ENCODE data around the gene SETD1A. TPM values are rescaled to one million over a fixed set of nuclear protein-coding genes. Genes with fewer than 3 reads are reported as not detected.

SETD1A gene
- total and polyA plus RNA-seq, 2 of the 8 experiments (the other 6 are each of a cell fraction or from before 2014, with no cell fraction given): 4.8 to 29.0 TPM

- peak overlapping the region; percentile 55 to 91; a peak in 2 of 4 replicates for H3K4me2 ChIP-seq (ENCODE audit: insufficient read depth in 1 of 2, low read depth in 2 of 2, low read length in 2 of 2)
- POLR2A ChIA-PET (ENCODE audit: partially characterized antibody): no interaction called here
- H4K5ac ChIP-seq (ENCODE audit: insufficient read length, low read depth, low read length): no peak overlapping the region
- peaks cover 2 to 3% of the 10 kb centered on the region in 2 experiments for H4K20me1 ChIP-seq (replicated peaks in 1 of 2; ENCODE audit: control insufficient read depth in 1 of 2, insufficient read depth in 2 of 2, low read length in 2 of 2)
- no peak overlapping the region for H4K91ac ChIP-seq (replicated peaks; ENCODE audit: insufficient read length, low read length)
- no peak overlapping the region for H3K23ac ChIP-seq (ENCODE audit: insufficient read length)
- H2BK120ac ChIP-seq (replicated peaks; ENCODE audit: low read depth, low read length): no peak overlapping the region
- no peak overlapping the region for H3K14ac ChIP-seq (ENCODE audit: insufficient read length)
- no peak overlapping the region for H2BK15ac ChIP-seq (ENCODE audit: low read length)
- peak overlapping the region in 1 of 4 experiments; percentile 88; a peak in 2 of 8 replicates for H3K4me3 ChIP-seq (ENCODE audit: extremely low read depth in 1 of 4, insufficient read depth in 2 of 4, low read depth in 3 of 4, low read length in 4 of 4)
- no peak overlapping the region for H3K18ac ChIP-seq (ENCODE audit: extremely low read depth, low read length)
- DNase-seq (ENCODE audit: low read depth in 1 of 2, low spot score in 2 of 2): no peak
- WGBS, 2 experiments (ENCODE audit: extremely low coverage in 1 of 2, insufficient coverage in 1 of 2, insufficient read length in 1 of 2, insufficient replicate concordance in 2 of 2, low coverage in 1 of 2, low lambda C conversion rate in 2 of 2, missing lambda C conversion rate in 1 of 2): 33% methylated on average over 6 of the region's 6 CpGs; no CpG with 5 or more reads in 1 of the 2 experiments
- TF ChIP-seq SIN3A (conservative IDR thresholded peaks at IDR 0.05 in 1 of 2, IDR thresholded peaks at IDR 0.05 in 1 of 2; ENCODE audit: low read depth in 1 of 2, low read length in 2 of 2) (0 out of 4 replicates have a peak, but pooled peaks of 1 of the 2 experiments have one; percentile 70), JUN (IDR thresholded peaks at IDR 0.05; ENCODE audit: low read depth, low read length) (no peak), YY1 (IDR thresholded peaks at IDR 0.05; ENCODE audit: low read depth, low read length) (no peak), CEBPB (IDR thresholded peaks at IDR 0.05; ENCODE audit: low read depth, low read length) (0 out of 2 replicates have a peak, but pooled peaks have one; percentile 18)
- no peak overlapping the region for H2BK20ac ChIP-seq (ENCODE audit: low read length)
- CTCF ChIA-PET (ENCODE audit: partially characterized antibody): interaction anchor here (0.6 to 8.0 kb wide), 6 partner anchors 20 to 984 kb away, joined by 3 to 63 read pairs (median 5); no protein-coding TSS in a partner anchor
- H3K56ac ChIP-seq (replicated peaks; ENCODE audit: insufficient read length, low read depth, low read length): no peak overlapping the region
- no peak overlapping the region for H3K4ac ChIP-seq (replicated peaks; ENCODE audit: insufficient read length, low read depth, low read length)
- no peak for FAIRE-seq
- H3K4me1 ChIP-seq (replicated peaks in 1 of 4; ENCODE audit: control insufficient read depth in 3 of 4, insufficient read depth in 4 of 4, low read length in 3 of 4): peaks cover 0 to 5% (median under 1%) of the 10 kb centered on the region in 4 experiments; a peak in 3 of 7 replicates
- H3K36me3 ChIP-seq (ENCODE audit: control insufficient read depth in 2 of 4, insufficient read depth in 4 of 4, low read length in 3 of 4): peaks cover 0 to 2% (median 0%) of the 10 kb centered on the region in 4 experiments; a peak in 1 of 8 replicates
- no peak overlapping the region for H2AFZ ChIP-seq (ENCODE audit: low read length)
- H3K27me3 ChIP-seq (replicated peaks in 1 of 4; ENCODE audit: control insufficient read depth in 3 of 4, extremely low read depth in 1 of 4, insufficient read depth in 3 of 4, low read length in 3 of 4): no peaks in the 10 kb centered on the region
- H2BK5ac ChIP-seq (ENCODE audit: low read depth, low read length): no peak overlapping the region
- H3K27ac ChIP-seq (ENCODE audit: low read depth, low read length): no peak overlapping the region
- no peak overlapping the region for H2BK12ac ChIP-seq (ENCODE audit: low read depth, low read length)
- no peaks in the 10 kb centered on the region for H3K9me3 ChIP-seq (ENCODE audit: insufficient read depth in 2 of 2, low read depth in 1 of 2, low read length in 1 of 2)
- H2AK5ac ChIP-seq (ENCODE audit: low read depth, low read length): no peak overlapping the region
- H3K79me2 ChIP-seq (ENCODE audit: control insufficient read depth in 1 of 2, insufficient read depth in 2 of 2, low read length in 2 of 2): peaks cover 0 to 10% of the 10 kb centered on the region in 2 experiments; a peak in 2 of 4 replicates
- H3K9ac ChIP-seq (replicated peaks in 1 of 4; ENCODE audit: extremely low read depth in 1 of 4, low read depth in 3 of 4, low read length in 3 of 4): no peak overlapping the region
- H3K79me1 ChIP-seq (ENCODE audit: low read depth, low read length): peaks cover 4% of the 10 kb centered on the region
- H3K23me2 ChIP-seq (ENCODE audit: low read depth, low read length): peaks cover 8% of the 10 kb centered on the region; the same call in 1 of the 2 replicates
- no peak overlapping the region for H4K8ac ChIP-seq (ENCODE audit: extremely low read depth, insufficient read depth, low read length)
These were observed 36.2 kb upstream of the SETD1A start for GRCh38 chr16:30921459-30921747.

All from H1 (cell line).